Body of pancreas (tissue), 4 donors: Measurements from ENCODE around the gene KRT74. TPM values are rescaled to one million over a fixed set of nuclear protein-coding genes. Genes with fewer than 3 reads are reported as not detected.
A peak's percentile ranks its signal among the peaks of the same experiment; 100 is the strongest.

Experiments
- ATAC-seq: fragments of 150-250 bp; one replicate; pipeline ENCODE4 v1.9.1; 2016
- DNase-seq, 4 donors: peaks; one replicate each; pipeline ENCODE4 v3.0.0-alpha.2; 2019
- H3K27ac ChIP-seq, 4 donors: fragments of 200-600 bp; sonication (generic); 1 replicate in 3 of 4; 2 replicates in 1 of 4; pipeline versions ENCODE4 v1.5.1 to v1.6.1; 2016 to 2019; ENCODE audit warnings: mild to moderate bottlenecking in 1 of 4, mixed read lengths in 1 of 4, moderate library complexity in 1 of 4
- H3K27me3 ChIP-seq, 2 donors: fragments of 200-600 bp; sonication (generic); one replicate each; pipeline ENCODE4 v1.6.0; 2016; ENCODE audit warnings: mild to moderate bottlenecking in 1 of 2
- H3K36me3 ChIP-seq, 2 donors: fragments of 200-600 bp; sonication (generic); replicated peaks in 1 of 2; 2 replicates each; pipeline ENCODE4 v1.5.1; 2016; ENCODE audit warnings: low read depth in 2 of 2; ENCODE audit not compliant: insufficient read depth in 1 of 2
- H3K4me1 ChIP-seq: fragments of 200-600 bp; sonication (generic); one replicate; pipeline ENCODE4 v1.6.0; 2016
- H3K4me3 ChIP-seq, 2 donors: fragments of 200-600 bp; sonication (generic); 1 replicate in 1 of 2; 2 replicates in 1 of 2; pipeline ENCODE4 v1.5.1; 2016 to 2019
- H3K9me3 ChIP-seq, 3 donors: fragments of 200-600 bp; sonication (generic); 1 replicate in 2 of 3; 2 replicates in 1 of 3; pipeline ENCODE4 v1.5.1; 2016
- CTCF ChIP-seq, 7 experiments: fragments of 450-650 bp in 4 of 7; fragments of 200-600 bp in 3 of 7; sonication (generic) in 3 of 7; IDR thresholded peaks; one replicate each; pipeline ENCODE4 v1.5.1; 2016 to 2019; ENCODE audit warnings: antibody characterized with exemption in 7 of 7
- POLR2A ChIP-seq, 3 donors: fragments of 450-650 bp; IDR thresholded peaks; one replicate each; pipeline ENCODE4 v1.6.1; 2016; ENCODE audit warnings: antibody characterized with exemption in 3 of 3, mild to moderate bottlenecking in 2 of 3
- WGBS, 2 donors: methylation state at CpG; one replicate each; pipeline ENCODE4 v1.1.5; 2017; 5-methylcytosine and 5-hydroxymethylcytosine counted together
- intact Hi-C: fragments of 100-400 bp; cut with DNase I; formaldehyde crosslinking; loops from one replicate; pipeline ENCODE4 v1.15.1; 2023
- total RNA-seq, 2 donors: library from RNA; depleted of rRNA; stranded (reverse); fragments of >200 nt; gene quantifications; one replicate each; pipeline ENCODE4 v1.1.0, GENCODE V29; 2016

KRT74 gene
- total RNA-seq, 2 donors from 2014 or later: not detected

GRCh38 chr12:52524241-52524897 lies 49.3 kb downstream of the KRT74 start:
- WGBS, 2 donors: 75 to 78% methylated on average over 6 of the region's 6 CpGs
- H3K27ac ChIP-seq: no peak overlapping the region
- H3K36me3 ChIP-seq: no peaks in the 10 kb centered on the region
- TF ChIP-seq POLR2A (IDR thresholded peaks at IDR 0.05) (no peak), CTCF (IDR thresholded peaks at IDR 0.05) (no peak)
- no peaks in the 10 kb centered on the region for H3K9me3 ChIP-seq
- no peaks in the 10 kb centered on the region for H3K27me3 ChIP-seq
- no peak for ATAC-seq
- H3K4me3 ChIP-seq: no peak overlapping the region
- H3K4me1 ChIP-seq: peaks cover 36% of the 10 kb centered on the region
- intact Hi-C loops: no loop called here
- no peak for DNase-seq

- ATAC-seq (no peak), DNase-seq (no peak)
- Histone ChIP-seq H3K27ac (no peak overlapping the region), H3K9me3 (no peaks in the 10 kb centered on the region), H3K4me3 (no peak overlapping the region), H3K27me3 (no peaks in the 10 kb centered on the region), H3K36me3 (no peaks in the 10 kb centered on the region), H3K4me1 (peaks cover 35% of the 10 kb centered on the region)
- intact Hi-C loops: no loop called here
- 88 to 89% methylated on average over 4 of the region's 4 CpGs for WGBS, 2 donors
- TF ChIP-seq POLR2A (IDR thresholded peaks at IDR 0.05): no peak
- no peak for TF ChIP-seq CTCF (IDR thresholded peaks at IDR 0.05)
These were observed 49.8 kb downstream of the KRT74 start for GRCh38 chr12:52523824-52524223.

GRCh38 chr12:52522346-52523011 lies 51.2 kb downstream of the KRT74 start:
- H3K36me3 ChIP-seq: no peaks in the 10 kb centered on the region
- H3K4me3 ChIP-seq: no peak overlapping the region
- DNase-seq: peak; percentile 41 to 73 (median 58)
- intact Hi-C loops: no loop called here
- TF ChIP-seq CTCF (IDR thresholded peaks at IDR 0.05): no peak
- TF ChIP-seq POLR2A (IDR thresholded peaks at IDR 0.05): peak in 2 of 3 donors; percentile 15 to 17
- WGBS, 2 donors: 58 to 68% methylated on average over 5 to 10 of the region's 10 CpGs
- H3K9me3 ChIP-seq: no peaks in the 10 kb centered on the region
- H3K27ac ChIP-seq: peak overlapping the region in 3 of 4 donors; percentile 65 to 76 (median 68)
- H3K27me3 ChIP-seq: no peaks in the 10 kb centered on the region
- ATAC-seq: peak; percentile 69
- H3K4me1 ChIP-seq: peaks cover 30% of the 10 kb centered on the region

- H3K27ac ChIP-seq: peak overlapping the region in 3 of 4 donors; percentile 65 to 76 (median 68)
- no peaks in the 10 kb centered on the region for H3K36me3 ChIP-seq
- intact Hi-C loops: no loop called here
- ATAC-seq (no peak), DNase-seq (no peak)
- H3K27me3 ChIP-seq: no peaks in the 10 kb centered on the region
- WGBS, 2 donors: 75 to 86% methylated on average over 7 to 10 of the region's 10 CpGs
- H3K4me3 ChIP-seq: no peak overlapping the region
- TF ChIP-seq POLR2A (IDR thresholded peaks at IDR 0.05) (no peak), CTCF (IDR thresholded peaks at IDR 0.05) (no peak)
- H3K9me3 ChIP-seq: no peaks in the 10 kb centered on the region
- H3K4me1 ChIP-seq: peaks cover 30% of the 10 kb centered on the region
These were observed 51.9 kb downstream of the KRT74 start for GRCh38 chr12:52521568-52522266.
